Thoracic aorta (tissue), 2 donors: ENCODE data around the gene ZBTB39. TPM values are rescaled to one million over a fixed set of nuclear protein-coding genes. Genes with fewer than 3 reads are reported as not detected.

Experiments used
- ATAC-seq: fragments of 150-250 bp; one replicate; pipeline ENCODE4 v1.8.0; 2017; ENCODE audit warnings: low read depth; ENCODE audit not compliant: insufficient number of reproducible peaks, low FRiP score
- DNase-seq: peaks from one replicate; pipeline ENCODE4 v3.0.0-alpha.2; 2020; ENCODE audit warnings: low spot score
- H3K27ac ChIP-seq, 2 donors: fragments of 200-600 bp; sonication (generic); 1 replicate in 1 of 2; 2 replicates in 1 of 2; pipeline ENCODE4 v1.5.1; 2016; ENCODE audit warnings: mild to moderate bottlenecking in 2 of 2, moderate library complexity in 2 of 2
- H3K27me3 ChIP-seq: fragments of 200-600 bp; sonication (generic); replicated peaks from 2 replicates; pipeline ENCODE4 v1.6.0; 2016; ENCODE audit warnings: mild to moderate bottlenecking; ENCODE audit not compliant: insufficient read depth
- H3K36me3 ChIP-seq: fragments of 200-600 bp; sonication (generic); one replicate; pipeline ENCODE4 v1.5.1; 2016
- H3K4me1 ChIP-seq, 2 donors: fragments of 200-600 bp; sonication (generic); 1 replicate in 1 of 2; 2 replicates in 1 of 2; pipeline versions ENCODE4 v1.5.1 to v1.6.0; 2016; ENCODE audit warnings: low read depth in 2 of 2, mild to moderate bottlenecking in 1 of 2; ENCODE audit not compliant: control insufficient read depth in 1 of 2
- H3K4me3 ChIP-seq: fragments of 200-600 bp; sonication (generic); 2 replicates; pipeline ENCODE4 v1.5.1; 2016; ENCODE audit warnings: mild to moderate bottlenecking
- H3K9me3 ChIP-seq: fragments of 200-600 bp; sonication (generic); 2 replicates; pipeline ENCODE4 v1.5.1; 2016
- total RNA-seq, 2 donors: library from RNA; depleted of rRNA; stranded (reverse); fragments of >200 nt; gene quantifications; one replicate each; pipeline versions ENCODE4 v1.1.0 to v1.2.3, GENCODE V29; 2016
- TF ChIP-seq, protein P1 (sequence below): fragments of 200-600 bp; sonication (generic); IDR thresholded peaks from one replicate; pipeline ENCODE4 v1.5.1; 2019; ENCODE audit warnings: antibody characterized with exemption

The ZBTB39 gene
- total RNA-seq, 2 donors from 2014 or later, result 3.1 to 8.3 TPM

DNA sequence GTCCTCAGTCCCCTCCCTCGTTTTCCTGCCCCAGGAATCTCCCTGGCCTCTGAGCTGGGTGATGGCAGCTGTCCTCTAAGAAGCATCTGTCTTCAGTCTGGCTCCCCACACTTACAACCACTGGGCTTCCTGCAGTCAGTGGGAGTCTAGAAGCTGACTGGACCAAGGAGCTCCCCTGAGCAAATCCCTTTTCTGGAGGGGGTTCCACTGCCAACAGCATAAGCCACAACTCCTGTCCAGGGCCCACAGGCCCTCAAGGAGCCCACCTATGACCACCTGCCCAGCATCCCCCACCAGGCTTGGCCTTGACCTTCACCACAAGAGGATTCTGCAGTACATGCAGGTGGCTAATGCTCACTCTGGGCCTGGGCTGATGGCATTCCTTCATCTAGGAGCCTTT, 53.0 kb downstream of the ZBTB39 start:
- H3K27me3 ChIP-seq, result no peaks in the 10 kb centered on the region
- TF ChIP-seq, protein P1, sequence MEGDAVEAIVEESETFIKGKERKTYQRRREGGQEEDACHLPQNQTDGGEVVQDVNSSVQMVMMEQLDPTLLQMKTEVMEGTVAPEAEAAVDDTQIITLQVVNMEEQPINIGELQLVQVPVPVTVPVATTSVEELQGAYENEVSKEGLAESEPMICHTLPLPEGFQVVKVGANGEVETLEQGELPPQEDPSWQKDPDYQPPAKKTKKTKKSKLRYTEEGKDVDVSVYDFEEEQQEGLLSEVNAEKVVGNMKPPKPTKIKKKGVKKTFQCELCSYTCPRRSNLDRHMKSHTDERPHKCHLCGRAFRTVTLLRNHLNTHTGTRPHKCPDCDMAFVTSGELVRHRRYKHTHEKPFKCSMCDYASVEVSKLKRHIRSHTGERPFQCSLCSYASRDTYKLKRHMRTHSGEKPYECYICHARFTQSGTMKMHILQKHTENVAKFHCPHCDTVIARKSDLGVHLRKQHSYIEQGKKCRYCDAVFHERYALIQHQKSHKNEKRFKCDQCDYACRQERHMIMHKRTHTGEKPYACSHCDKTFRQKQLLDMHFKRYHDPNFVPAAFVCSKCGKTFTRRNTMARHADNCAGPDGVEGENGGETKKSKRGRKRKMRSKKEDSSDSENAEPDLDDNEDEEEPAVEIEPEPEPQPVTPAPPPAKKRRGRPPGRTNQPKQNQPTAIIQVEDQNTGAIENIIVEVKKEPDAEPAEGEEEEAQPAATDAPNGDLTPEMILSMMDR, result no peak
- H3K4me3 ChIP-seq, result no peak overlapping the region
- no peak overlapping the region for H3K27ac ChIP-seq
- H3K9me3 ChIP-seq, result peaks cover 4% of the 10 kb centered on the region
- DNase-seq (no peak), ATAC-seq (no peak)
- no peaks in the 10 kb centered on the region for H3K4me1 ChIP-seq
- H3K36me3 ChIP-seq, result no peaks in the 10 kb centered on the region

DNA sequence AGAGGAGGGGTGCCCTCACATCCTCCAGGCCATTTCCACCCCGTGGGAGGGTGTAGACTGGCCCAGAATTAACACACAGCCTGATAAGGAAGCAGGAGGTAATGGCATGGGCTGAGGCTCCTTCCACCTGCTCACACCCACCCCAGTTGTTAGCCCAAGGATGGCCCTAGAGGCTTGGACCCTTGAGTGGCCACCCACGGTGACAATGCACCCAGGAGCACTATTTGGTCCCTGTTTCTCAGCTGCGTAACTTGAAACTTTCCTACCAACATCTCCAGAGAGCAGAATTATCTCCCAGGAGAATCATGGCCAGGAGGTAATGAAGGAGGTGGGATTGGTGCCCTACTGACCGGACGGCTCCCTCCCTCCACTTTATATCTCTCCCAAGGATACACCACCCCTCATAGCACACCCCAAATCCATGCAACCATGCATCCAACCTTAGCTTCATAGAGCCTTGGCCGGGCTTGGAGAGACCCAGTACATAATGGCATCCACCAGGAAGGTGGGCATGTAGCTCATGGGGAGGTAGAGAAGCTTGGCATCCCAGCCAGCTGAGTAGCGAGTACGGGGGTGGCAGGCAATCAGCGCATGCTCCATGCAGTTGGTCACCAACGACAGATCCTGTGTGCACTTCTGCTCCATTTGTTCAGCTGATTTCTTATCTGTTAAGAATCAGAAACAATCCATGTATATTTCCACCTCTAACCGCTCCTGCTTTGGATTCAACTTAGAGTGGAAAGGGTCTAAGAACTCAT, 54.6 kb downstream of the ZBTB39 start:
- TF ChIP-seq, protein P1, result no peak
- H3K27me3 ChIP-seq, result no peaks in the 10 kb centered on the region
- no peaks in the 10 kb centered on the region for H3K4me1 ChIP-seq
- DNase-seq, result no peak
- H3K9me3 ChIP-seq, result no peaks in the 10 kb centered on the region
- H3K27ac ChIP-seq, result no peak overlapping the region
- H3K36me3 ChIP-seq, result no peaks in the 10 kb centered on the region
- ATAC-seq, result no peak
- no peak overlapping the region for H3K4me3 ChIP-seq

DNA sequence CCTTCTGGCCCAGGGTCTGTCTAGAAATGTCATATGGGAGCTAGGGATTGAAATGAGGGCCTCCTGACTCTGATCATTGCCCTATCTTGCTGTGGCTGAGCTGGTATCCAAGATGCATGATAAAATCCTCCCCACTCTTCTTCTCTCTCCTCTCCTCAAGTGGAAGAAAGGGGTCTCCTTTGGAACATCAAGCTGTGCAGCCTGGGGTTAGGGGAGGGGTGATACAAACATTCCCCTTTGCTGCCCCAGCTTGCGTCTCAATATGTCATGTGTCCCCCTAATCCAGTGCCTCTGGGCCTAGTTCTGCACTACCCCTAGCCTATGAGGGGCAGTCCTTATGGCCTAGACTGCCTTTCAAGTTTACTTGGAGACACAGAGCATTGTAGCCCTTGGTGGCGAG, 57.5 kb downstream of the ZBTB39 start:
- Histone ChIP-seq H3K9me3 (no peaks in the 10 kb centered on the region), H3K27me3 (no peaks in the 10 kb centered on the region), H3K36me3 (no peaks in the 10 kb centered on the region), H3K4me3 (no peak overlapping the region), H3K4me1 (no peaks in the 10 kb centered on the region), H3K27ac (no peak overlapping the region)
- ATAC-seq (no peak), DNase-seq (no peak)
- TF ChIP-seq, protein P1, result no peak

Other genes starting within 250 kb of the ZBTB39 start
- gene HSD17B6, start 243.2 kb downstream of the ZBTB39 start, total RNA-seq, result 1 to 10 TPM in 1 of 2 donors, not detected in 1; 2.0 TPM
- gene SDR9C7, start 72.1 kb downstream of the ZBTB39 start, total RNA-seq, result under 1 TPM in 1 of 2 donors, not detected in 1; 0.27 TPM
- gene RDH16, start 48.9 kb downstream of the ZBTB39 start, total RNA-seq, result under 1 TPM; 0.54 to 0.71 TPM
- not detected for gene TAC3, start 10.0 kb upstream of the ZBTB39 start, total RNA-seq
- gene MYO1A, start 43.6 kb upstream of the ZBTB39 start, total RNA-seq, result 1 to 10 TPM; 1.7 to 2.2 TPM
- gene NEMP1, start 72.2 kb upstream of the ZBTB39 start, total RNA-seq, result 1 to 10 TPM; 6.6 to 6.9 TPM
- 10 to 100 TPM; 30.5 to 39.3 TPM for gene NAB2, start 82.6 kb upstream of the ZBTB39 start, total RNA-seq
- 100 to 1,000 TPM; 133 to 185 TPM for gene STAT6, start 104.8 kb upstream of the ZBTB39 start, total RNA-seq
- 100 to 1,000 TPM; 663 to 755 TPM for gene LRP1, start 121.9 kb upstream of the ZBTB39 start, total RNA-seq
- not detected for gene LRP1-AS, start 141.1 kb upstream of the ZBTB39 start, total RNA-seq
- under 1 TPM in 1 of 2 donors, not detected in 1; 0.81 TPM for gene NXPH4, start 210.2 kb upstream of the ZBTB39 start, total RNA-seq
- 10 to 100 TPM; 57.3 to 60.4 TPM for gene SHMT2, start 223.2 kb upstream of the ZBTB39 start, total RNA-seq
- gene STAC3, start 244.6 kb upstream of the ZBTB39 start, total RNA-seq, result under 1 TPM; 0.27 to 0.56 TPM